Embryonic facial prominence (tissue), 1 donor: Measurements from ENCODE around the gene IL13.

Experiments used
- DNase-seq: peaks from one replicate; pipeline ENCODE4 v3.0.0-alpha.2; 2016; ENCODE audit errors: extremely low spot score

The IL13 gene

GRCh38 chr5:132669966-132670882 lies 12.3 kb downstream of the IL13 start:
- DNase-seq: no peak

DNA sequence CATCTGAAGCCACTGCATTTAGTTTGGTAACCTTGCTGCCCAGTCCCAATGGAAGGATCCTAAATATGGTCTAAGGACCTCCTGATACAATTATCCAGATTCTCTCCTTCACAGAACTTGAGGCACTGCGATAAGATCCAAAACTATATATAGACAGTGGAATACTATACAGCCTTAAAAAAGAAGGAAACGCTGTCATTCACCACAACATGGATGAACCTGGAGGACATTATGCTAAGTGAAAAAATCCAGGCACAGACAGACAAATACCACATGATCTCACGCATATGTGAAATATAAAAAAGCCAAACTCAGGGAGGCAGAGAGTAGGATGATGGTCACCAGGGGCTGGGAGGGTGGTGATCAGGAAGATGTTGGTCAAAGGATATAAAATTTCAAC lies 13.0 kb downstream of the IL13 start:
- no peak for DNase-seq

DNA sequence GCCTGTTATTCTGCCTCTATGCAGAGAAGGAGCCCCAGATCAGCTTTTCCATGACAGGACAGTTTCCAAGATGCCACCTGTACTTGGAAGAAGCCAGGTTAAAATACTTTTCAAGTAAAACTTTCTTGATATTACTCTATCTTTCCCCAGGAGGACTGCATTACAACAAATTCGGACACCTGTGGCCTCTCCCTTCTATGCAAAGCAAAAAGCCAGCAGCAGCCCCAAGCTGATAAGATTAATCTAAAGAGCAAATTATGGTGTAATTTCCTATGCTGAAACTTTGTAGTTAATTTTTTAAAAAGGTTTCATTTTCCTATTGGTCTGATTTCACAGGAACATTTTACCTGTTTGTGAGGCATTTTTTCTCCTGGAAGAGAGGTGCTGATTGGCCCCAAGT lies 15.5 kb downstream of the IL13 start:
- no peak for DNase-seq

- no peak for DNase-seq
Measured at GRCh38 chr5:132673939-132674630, 16.1 kb downstream of the IL13 start, which contains the start of gene IL4. TSS of gene IL4 (plus strand) at chr5:132673989. CDS start at chr5:132674051, 62 bp downstream.

DNA sequence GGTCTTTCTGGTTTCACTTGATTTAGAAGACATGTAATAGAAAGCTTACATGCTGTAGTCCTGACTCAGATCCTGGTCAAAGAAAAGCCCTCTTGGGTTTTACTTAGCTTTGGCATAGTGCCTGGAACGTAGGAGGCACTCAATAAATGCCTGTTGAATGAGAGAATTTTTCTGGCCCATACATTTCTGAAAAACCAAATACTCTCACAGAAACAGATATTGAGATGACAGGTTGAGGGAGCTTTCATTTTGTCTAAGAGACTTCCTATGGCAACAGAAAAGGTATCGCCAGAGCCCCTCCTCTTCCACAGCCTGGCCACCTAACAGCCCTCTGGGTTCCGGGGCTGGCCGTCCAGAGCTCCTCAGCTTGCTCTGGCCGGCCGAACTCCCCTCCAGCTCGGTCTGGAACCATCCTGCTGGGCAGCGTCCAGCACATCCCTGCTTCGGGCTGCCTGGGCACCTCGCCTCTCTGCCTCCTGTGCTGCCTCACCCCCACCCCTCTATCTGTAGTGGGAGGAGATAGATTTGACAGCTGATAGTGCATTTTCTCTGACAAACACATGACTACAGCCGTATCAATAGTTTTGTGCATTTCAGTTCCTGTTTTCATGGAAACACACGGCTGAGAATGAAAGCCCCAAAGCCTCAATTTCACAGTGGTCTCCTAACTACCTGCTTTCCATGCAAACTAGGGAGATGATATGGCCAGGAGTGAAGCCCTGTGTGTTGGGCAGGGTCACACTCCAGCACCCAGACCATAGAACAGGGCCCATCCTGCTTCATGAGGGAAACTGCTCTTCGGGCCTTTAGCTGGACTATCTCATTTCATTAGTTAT lies 16.9 kb downstream of the IL13 start:
- DNase-seq: no peak

DNA sequence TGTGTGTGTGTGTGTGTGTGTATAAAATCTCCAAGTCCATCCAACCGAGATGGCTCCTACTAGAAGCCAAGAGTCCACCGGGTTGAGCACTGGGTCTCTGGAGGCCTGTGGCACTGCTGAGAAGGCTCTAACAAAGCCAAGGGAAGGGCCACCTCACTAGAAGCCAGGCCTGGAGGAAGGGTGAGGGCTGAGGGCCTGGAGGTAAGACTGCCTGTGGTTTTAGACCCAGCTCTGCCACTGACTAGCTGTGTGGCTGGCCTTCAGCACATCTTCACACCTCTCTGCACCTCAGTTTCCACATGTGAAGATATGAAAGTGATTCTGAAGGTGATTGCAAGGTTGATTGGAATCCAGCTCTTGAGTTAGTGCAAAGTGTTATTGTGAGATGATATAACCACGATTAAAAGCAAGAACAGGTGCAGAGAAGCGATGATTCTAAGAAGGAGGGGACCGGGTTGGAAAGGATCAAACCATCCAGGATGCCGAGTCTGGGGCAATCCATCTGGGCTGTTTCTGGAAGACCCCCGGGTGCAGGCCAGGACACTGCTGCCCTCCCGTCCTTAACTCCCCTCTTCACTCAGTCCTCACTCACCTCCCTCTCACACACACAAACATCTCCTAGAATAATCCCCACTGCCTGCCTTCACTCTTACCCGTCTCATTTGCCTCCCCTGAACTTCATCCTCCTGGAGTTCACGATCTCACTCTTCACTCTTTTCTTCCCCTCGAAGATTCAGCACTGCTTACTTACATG lies 18.1 kb downstream of the IL13 start:
- no peak for DNase-seq

GRCh38 chr5:132677191-132677590 lies 19.2 kb downstream of the IL13 start:
- DNase-seq: no peak

DNA sequence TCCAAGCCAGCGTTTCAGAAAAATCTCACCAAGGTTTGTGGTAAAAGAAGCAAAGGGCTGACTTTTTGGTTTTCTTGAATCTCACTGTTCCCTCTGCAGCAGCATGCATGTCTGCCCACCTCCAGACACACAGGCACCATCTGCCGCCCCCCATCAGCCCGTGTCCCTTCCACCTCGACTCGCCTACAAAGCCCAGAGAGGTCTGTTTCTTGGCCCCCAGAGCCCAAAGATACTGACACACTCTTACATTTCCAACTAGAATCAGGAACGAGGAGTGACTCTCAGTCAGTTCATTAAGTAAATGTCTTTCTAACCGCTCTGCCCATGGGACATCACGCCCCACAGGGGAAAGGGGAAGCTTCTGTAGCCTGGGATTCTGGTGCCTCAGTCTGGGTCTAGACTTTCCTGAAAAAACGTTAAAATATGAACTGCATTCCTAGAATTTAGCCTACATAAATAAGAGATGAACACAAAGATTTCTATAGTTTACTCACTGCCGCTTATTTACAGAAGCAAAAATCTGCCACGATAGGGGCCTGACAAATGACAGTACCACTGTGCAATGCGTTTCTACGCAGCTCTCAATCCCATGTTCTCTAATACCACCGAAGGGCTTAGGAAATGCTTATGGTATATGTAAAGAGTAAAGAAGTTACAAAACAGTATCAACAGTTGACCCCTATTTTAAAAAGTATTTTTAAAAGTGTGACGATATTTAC lies 19.9 kb downstream of the IL13 start:
- DNase-seq: peak; percentile 31

- DNase-seq: no peak
Measured at GRCh38 chr5:132678735-132679134, 20.8 kb downstream of the IL13 start.

DNA sequence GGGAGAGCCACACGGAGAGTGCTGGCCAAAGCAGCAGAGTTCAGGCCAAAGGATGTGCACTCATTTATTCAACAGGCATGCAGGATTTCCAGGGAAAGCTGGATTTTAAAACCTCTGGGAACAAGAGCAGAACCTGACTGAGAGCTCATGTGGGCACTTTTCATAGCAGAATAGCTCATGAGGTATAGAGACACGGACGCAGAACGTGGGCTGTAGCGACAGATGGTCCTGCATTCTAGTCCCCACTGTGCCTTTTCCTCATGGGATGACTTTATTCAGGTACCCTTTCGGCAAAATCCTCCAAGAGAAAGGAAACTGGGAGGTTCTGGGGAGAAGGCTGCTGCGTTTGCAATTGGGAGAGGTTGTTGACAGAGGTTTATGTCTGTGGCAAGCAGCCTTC lies 21.2 kb downstream of the IL13 start:
- no peak for DNase-seq

GRCh38 chr5:132679717-132680380 lies 21.9 kb downstream of the IL13 start:
- DNase-seq: no peak

GRCh38 chr5:132680780-132681475 lies 23.0 kb downstream of the IL13 start:
- DNase-seq: no peak

- DNase-seq: no peak
Measured at GRCh38 chr5:132681476-132681831, 23.5 kb downstream of the IL13 start.

DNA sequence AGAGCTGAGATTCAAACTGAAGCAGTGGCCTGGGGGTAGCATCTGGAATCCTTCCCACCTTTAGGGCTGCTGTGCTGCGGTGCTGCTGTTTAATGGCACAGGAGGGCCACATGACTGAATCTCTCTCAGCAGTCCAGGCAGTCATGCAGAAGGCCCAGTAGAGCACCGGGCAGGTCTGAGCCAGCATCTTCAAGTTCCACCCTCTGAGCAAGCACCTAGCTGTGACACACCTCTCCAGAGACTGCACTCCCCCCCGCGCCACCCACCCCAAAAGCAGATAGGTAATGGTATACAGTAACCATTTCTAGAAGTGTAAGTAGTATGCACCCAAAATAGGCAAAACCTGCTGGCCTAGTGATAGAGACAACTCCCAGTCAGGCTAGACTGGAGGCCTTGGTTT lies 24.0 kb downstream of the IL13 start:
- DNase-seq: no peak

- no peak for DNase-seq
Measured at GRCh38 chr5:132684491-132684890, 26.5 kb downstream of the IL13 start.

- DNase-seq: no peak
Measured at GRCh38 chr5:132684922-132685720, 27.1 kb downstream of the IL13 start.

DNA sequence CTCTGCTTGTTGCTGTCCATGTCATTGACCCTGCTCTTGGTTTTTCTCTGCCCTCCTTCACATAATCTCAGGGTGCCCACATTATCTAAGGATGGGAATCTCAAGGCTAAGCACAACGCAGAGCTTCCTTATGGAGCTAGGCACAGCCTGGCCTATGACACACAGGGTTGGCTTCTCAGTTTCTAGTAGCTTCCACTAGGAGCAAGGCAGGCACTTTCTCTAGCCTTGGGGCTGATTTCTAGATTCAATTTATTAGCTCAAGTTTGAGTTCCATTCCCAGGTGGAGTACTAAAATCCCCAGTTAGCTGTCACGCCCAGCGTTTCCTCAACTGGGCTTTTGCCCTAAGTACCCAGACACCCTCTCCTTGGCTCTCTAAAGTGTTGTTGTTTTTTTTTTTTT lies 28.2 kb downstream of the IL13 start:
- DNase-seq: no peak

GRCh38 chr5:132687995-132688394 lies 30.0 kb downstream of the IL13 start:
- no peak for DNase-seq
